Stimulated activated CD4-positive, alpha-beta T cell treated with anti-CD3 and anti-CD28 coated beads, Interleukin-1b, Interleukin-23, amount 100 ng/mL, for 4 hours (primary cell): Measurements from ENCODE around the gene B4GALNT4.
"Not testable (repeated sequence)": the region's sequence is repeated elsewhere in the genome, so short reads cannot be mapped to it uniquely, and the experiment has no call there.

Experiments used
- DNase-seq, 2 donors: peaks; one replicate each; pipeline ENCODE4 v3.0.0-alpha.2; 2020; ENCODE audit warnings: low read depth in 2 of 2

Gene B4GALNT4

GRCh38 chr11:419248-420005 is 50.1 kb downstream of the B4GALNT4 start:
- DNase-seq: no peak

- no peak for DNase-seq
These were observed 51.0 kb downstream of the B4GALNT4 start for GRCh38 chr11:420054-420910.

- DNase-seq: no peak
These were observed 51.6 kb downstream of the B4GALNT4 start for GRCh38 chr11:420911-421321.

GRCh38 chr11:422249-422656 is 53.0 kb downstream of the B4GALNT4 start:
- DNase-seq: no peak

DNA sequence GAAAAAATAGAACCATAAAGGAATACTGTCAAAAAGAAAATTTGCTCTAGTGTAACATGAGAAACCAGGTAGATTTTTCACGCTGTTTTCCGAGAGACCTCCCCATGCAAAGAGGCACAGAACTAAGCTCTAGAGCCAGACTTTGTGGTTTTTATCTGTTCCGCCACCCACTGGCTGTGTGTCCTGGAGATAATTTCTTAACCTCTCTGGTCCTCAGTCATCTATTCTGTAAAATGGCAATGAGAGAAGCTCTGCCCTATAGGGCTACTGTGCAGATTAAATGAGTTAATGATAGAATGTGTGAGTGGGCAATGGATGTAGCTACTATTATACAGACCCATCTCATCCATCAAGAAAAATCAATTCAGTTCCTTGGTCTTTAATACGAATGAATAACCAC is 54.9 kb downstream of the B4GALNT4 start:
- no peak for DNase-seq

DNA sequence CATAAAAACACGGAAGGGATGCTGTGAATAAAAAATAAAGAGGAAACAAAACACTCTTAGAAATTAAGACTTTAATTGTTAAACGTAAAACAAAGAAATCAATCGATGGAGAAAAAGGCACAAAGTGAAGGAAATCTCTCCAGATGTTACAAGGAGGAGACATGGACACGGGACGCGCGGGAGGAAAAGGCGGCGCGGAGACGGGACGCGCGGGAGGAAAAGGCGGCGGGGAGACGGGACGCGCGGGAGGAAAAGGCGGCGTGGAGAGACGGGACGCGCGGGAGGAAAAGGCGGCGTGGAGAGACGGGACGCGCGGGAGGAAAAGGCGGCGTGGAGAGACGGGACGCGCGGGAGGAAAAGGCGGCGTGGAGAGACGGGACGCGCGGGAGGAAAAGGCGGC is 55.5 kb downstream of the B4GALNT4 start:
- DNase-seq: not testable (repeated sequence)

- DNase-seq: no peak
These were observed 56.0 kb downstream of the B4GALNT4 start for GRCh38 chr11:425301-425700.

GRCh38 chr11:426851-427250 is 57.6 kb downstream of the B4GALNT4 start:
- no peak for DNase-seq

DNA sequence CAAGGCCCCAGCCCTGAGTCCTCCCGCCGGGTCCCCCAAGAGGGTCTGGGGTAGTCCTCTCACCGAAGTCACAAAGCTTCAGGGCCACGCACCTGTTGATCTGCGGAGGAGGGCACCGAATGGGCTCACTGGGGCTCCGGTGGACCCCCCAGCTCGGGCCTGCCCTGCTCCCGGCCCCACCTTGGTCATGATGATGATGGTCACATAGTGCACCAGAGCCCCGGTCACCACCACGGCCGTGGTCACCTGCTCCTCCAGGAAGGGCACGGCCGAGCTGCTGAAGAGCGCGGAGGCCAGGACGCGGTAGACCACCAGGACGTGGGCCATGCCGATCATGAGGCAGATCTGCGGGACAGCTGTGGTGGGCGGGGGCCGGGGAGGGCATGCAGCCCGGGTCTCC is 59.0 kb downstream of the B4GALNT4 start:
- no peak for DNase-seq

DNA sequence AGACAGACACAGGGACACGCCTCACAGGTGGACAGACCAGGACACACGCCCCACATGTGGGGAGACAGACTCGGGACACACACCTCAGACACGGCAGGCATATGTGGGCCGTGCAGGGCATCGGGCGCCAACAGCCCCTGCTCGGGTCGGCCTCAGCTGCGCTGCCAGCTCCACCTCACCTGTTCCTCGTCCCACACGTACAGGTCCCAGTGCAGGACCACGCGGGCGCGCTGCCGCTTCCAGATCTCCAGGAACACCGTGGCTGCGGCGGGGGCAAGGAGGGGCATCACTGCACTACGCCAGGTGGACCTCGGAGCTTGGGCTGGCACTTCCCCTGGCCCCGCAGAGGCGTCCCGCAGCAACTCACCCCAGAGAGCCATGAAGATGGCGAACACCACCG is 60.1 kb downstream of the B4GALNT4 start:
- no peak for DNase-seq

- DNase-seq: no peak
These were observed 60.7 kb downstream of the B4GALNT4 start for GRCh38 chr11:429931-430456.
